HL-60 (cell line): Measurements from ENCODE around the gene PGGHG.
"Not testable (repeated sequence)": the region's sequence is repeated elsewhere in the genome, so short reads cannot be mapped to it uniquely, and the experiment has no call there.

Experiments
- POLR2AphosphoS5 ChIP-seq: IDR thresholded peaks from 2 replicates; pipeline ENCODE4 v1.6.1; 2012; ENCODE audit warnings: low read depth
- TF ChIP-seq, protein P1 (sequence below): IDR thresholded peaks from one replicate; pipeline ENCODE4 v1.5.1; 2011; ENCODE audit warnings: low read length, control low read depth, inconsistent platforms; ENCODE audit not compliant: insufficient read depth
- TF ChIP-seq, protein P2 (sequence below): IDR thresholded peaks from 2 replicates; pipeline ENCODE4 v1.6.1; 2012; ENCODE audit warnings: low read depth; ENCODE audit not compliant: insufficient replicate concordance

DNA sequence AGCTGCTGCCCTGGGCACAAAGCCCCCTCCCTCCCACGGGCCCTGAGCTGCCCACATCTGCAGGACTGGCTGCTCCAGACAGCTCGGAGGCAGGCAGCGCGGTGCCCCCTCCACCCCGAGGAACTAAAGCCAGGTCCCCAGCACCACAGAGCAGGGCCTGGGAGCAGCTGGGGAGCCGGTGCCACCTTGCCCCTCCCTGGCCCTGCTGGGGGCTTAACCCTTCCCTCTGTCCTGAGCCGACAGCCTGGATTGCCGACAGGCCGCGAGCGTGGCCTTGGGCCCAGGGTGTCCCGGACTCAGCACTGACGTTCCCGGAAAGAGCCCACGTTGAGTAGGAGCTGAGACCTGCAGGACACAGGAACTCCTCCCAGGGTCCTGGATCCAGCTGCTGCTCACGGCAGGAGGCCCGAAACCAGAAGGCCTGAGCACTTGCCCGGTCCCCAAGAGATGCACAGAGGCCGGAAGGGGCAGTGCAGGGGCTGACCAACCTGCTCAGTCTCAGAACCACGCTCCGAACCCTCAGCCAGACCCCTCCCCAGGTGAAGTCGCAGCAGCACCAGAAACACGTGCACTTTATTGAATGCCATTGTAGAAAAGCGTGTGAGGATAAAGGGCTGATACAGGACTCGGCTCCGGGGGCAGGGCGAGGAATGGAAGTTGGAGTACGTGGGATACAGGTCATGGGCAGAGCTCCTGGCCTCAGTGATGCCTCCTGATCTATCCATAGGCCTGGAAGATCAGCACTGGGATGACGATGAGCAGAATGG, 30.4 kb downstream of the PGGHG start:
- not testable (repeated sequence) for TF ChIP-seq POLR2AphosphoS5
- TF ChIP-seq, protein P1, sequence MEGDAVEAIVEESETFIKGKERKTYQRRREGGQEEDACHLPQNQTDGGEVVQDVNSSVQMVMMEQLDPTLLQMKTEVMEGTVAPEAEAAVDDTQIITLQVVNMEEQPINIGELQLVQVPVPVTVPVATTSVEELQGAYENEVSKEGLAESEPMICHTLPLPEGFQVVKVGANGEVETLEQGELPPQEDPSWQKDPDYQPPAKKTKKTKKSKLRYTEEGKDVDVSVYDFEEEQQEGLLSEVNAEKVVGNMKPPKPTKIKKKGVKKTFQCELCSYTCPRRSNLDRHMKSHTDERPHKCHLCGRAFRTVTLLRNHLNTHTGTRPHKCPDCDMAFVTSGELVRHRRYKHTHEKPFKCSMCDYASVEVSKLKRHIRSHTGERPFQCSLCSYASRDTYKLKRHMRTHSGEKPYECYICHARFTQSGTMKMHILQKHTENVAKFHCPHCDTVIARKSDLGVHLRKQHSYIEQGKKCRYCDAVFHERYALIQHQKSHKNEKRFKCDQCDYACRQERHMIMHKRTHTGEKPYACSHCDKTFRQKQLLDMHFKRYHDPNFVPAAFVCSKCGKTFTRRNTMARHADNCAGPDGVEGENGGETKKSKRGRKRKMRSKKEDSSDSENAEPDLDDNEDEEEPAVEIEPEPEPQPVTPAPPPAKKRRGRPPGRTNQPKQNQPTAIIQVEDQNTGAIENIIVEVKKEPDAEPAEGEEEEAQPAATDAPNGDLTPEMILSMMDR: not testable (repeated sequence)
- TF ChIP-seq, protein P2, sequence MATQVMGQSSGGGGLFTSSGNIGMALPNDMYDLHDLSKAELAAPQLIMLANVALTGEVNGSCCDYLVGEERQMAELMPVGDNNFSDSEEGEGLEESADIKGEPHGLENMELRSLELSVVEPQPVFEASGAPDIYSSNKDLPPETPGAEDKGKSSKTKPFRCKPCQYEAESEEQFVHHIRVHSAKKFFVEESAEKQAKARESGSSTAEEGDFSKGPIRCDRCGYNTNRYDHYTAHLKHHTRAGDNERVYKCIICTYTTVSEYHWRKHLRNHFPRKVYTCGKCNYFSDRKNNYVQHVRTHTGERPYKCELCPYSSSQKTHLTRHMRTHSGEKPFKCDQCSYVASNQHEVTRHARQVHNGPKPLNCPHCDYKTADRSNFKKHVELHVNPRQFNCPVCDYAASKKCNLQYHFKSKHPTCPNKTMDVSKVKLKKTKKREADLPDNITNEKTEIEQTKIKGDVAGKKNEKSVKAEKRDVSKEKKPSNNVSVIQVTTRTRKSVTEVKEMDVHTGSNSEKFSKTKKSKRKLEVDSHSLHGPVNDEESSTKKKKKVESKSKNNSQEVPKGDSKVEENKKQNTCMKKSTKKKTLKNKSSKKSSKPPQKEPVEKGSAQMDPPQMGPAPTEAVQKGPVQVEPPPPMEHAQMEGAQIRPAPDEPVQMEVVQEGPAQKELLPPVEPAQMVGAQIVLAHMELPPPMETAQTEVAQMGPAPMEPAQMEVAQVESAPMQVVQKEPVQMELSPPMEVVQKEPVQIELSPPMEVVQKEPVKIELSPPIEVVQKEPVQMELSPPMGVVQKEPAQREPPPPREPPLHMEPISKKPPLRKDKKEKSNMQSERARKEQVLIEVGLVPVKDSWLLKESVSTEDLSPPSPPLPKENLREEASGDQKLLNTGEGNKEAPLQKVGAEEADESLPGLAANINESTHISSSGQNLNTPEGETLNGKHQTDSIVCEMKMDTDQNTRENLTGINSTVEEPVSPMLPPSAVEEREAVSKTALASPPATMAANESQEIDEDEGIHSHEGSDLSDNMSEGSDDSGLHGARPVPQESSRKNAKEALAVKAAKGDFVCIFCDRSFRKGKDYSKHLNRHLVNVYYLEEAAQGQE: not testable (repeated sequence)
